NCI-H128 (cell line): Measurements from ENCODE around the gene KCNJ3.

Experiments used
- DNase-seq: peaks from one replicate; lab custom pipeline; 2025; ENCODE audit not compliant: unreplicated experiment; lab: John Stamatoyannopoulos, UW

Gene KCNJ3

DNA sequence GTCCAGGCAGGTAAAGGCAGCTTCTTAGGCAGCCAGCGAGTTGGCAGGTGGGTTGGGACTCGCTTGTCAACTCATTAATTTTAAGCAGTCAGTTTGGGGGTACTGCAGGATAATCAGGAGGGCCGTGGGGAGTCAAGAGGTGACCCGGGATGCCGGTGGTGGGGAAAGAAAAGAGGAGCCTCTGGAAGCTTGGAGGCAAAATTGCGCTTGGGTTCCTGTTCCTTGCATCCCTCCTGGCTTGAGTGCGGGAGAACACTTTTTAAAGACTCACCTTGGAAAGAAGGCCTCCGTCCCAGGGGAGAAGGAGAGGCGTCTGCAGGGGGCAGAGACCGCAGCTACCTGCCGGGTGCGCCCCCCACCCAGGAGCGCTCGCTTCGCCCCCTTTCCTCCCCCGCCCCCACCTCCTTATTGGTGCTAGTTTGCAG lies at the start of gene KCNJ3:
TSS of gene KCNJ3 (plus strand) at position 400 of the 425 bp plus-strand sequence. CDS start 81 bp downstream, outside the sequence.
- DNase-seq = no peak

DNA sequence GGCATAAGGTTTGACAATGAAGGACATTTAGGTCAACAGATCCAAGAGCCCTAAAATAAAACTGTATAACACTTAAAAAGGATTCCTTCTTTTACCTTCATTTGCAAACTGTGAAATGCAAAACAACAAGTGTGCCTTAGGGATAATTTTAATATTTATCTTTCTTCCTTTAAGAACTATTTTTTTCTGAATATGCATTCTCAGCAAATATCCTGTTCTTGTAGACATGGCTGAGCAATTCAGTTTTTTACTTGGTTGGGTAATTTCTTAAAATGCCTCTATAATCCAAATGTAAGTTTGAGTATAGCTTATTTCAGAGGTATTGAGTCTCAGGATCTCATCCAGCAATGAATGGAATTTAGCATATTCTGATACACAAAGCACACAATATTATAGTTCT lies 43.0 kb upstream of the KCNJ3 start:
- no peak for DNase-seq

DNA sequence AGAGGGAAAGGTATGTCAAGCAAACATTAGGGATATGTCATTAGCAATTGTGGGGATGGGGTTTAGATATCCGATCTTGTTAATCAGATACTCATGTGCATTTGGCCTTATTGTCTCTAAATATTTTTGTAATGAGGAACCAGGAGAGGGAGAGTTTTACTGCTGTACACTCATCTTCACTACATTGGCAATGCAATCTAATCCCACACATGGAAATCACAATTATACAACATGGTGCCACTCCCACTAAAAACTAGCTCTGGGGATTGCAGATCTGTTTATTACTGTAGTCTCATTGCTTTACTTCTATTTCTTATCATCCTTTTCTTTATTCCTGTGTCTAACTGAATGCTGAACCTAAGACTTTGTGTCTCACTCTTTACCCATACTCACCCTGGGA lies 39.6 kb upstream of the KCNJ3 start:
- DNase-seq = no peak

- no peak for DNase-seq
Measured at GRCh38 chr2:154664248-154664647, 34.2 kb upstream of the KCNJ3 start.

- no peak for DNase-seq
Measured at GRCh38 chr2:154670083-154670482, 28.4 kb upstream of the KCNJ3 start.

GRCh38 chr2:154673694-154674093 lies 24.8 kb upstream of the KCNJ3 start:
- DNase-seq = no peak

GRCh38 chr2:154677401-154677800 lies 21.1 kb upstream of the KCNJ3 start:
- DNase-seq = no peak

DNA sequence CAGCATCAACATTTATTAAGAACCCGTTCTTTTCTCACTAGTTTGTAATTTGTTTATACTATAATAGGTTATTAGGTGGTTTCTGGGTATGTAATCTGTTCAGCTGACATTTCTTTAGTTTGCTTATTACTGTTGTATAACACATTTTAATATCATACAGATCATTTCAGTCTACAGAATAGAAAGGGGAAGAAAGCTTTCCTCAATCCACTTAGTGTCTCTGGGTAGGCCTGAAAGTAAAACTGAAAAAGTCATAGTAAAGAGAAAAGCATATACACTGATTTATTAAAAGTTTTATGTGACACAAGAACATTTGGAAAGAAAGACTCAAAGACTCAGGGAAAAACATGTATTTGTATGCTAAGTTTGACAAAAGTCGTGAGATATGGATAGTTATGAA lies 16.8 kb upstream of the KCNJ3 start:
- DNase-seq = no peak

- no peak for DNase-seq
Measured at GRCh38 chr2:154686162-154686561, 12.3 kb upstream of the KCNJ3 start.

DNA sequence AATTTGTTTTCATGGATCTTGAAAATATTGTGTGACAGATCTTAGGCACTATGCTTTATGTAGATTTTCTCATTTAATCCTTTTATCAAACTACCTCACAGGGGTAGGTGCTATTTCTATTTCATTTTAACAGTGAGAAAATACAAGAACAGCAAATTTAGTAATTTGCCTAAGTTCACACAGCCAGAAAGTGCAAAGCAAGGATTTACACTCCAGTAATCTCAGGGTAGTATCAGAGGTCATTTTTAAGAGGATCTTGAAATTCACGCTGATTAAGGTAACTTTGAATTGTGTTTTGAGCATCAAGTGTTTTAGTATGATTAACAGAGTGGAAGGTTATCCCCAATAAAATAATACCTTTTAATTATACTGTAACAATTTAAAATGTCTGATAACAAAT lies 10.1 kb upstream of the KCNJ3 start:
- DNase-seq = no peak

DNA sequence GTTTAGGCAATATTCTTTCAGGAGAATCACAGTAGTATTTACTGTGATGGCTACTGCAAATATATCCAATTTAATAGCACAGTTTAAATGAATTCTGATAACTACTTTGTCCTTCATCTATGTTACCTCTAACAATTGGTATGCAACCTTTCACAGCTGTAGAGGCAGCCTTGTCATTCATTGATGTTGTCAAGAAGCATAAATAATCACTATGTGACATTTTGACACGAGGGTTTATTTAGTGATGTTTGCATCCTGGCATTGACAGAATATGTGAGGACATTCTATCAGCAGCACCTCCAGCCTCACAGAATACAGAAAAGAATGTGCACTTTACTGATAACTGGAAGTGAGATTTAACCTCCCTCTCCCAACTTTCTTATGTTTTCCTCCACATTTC lies 9.3 kb upstream of the KCNJ3 start:
- DNase-seq = no peak

- DNase-seq = no peak
Measured at GRCh38 chr2:154692927-154693326, 5.6 kb upstream of the KCNJ3 start.

- no peak for DNase-seq
Measured at GRCh38 chr2:154693741-154694340, 4.7 kb upstream of the KCNJ3 start.

DNA sequence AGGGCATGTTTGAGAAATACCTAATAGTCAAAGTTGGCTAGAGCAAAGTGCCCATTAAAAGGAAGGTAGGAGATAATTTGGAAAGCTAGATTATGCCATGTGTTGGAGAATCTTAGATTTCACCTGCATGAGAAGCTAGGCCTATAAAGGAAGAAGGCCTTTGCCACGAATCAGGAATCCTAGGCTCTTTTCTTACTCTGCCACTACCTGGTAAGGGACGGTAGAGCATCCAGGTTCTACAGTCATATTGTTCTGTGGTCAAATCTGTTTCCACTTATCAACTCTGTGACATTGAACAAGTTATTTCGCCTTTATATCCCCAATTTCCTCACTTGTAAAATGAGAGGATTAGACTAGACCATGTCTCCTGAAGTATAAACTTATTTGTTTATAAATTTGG lies 3.6 kb upstream of the KCNJ3 start:
- no peak for DNase-seq

DNA sequence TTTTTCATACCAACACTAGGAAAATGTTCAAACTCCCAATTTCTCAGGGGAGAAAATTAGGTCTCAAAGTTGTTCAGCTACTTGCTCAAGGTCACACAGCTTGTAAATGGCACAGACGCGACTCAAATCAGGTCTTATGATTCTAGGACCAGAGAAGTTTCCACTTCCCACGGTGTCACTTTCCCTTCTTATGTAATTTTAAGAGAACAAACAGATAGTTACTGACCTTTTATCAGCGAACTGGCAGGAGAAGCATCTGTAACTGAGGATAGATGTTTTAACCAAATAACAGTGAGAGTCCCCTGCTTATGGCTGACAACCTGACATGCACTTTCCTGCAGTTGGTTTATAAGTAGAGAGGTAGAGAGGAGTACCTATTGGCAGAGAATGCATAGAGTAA lies 2.1 kb upstream of the KCNJ3 start:
- no peak for DNase-seq

DNA sequence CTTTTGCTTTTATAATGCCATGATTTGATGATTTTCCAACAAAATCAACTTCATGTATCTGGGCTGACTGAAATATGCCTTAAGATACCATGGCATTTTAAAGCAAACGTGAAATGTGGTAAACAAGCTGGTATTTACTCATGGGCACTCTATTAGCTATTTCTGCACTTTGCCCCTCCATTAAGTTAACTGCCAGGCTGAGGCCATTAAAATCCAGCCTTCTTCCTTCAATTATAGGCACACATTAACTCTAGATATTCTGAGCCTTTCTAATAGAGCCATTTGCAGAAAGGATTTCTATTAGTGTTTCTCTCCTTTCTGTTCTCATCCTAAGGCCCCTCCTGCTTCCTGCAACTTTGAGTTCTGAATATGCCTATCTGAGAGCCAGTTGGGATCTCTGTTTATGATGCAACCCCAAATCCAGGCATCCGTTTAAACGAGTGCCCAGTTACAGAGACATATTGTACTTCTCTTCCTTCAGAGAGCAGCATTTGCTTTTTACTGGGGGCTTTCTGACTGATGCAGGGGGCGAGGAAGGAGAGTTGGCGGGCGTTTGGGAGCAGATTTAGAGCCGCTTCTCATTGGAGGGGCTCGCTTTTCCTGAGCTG lies 1.6 kb upstream of the KCNJ3 start:
- DNase-seq = no peak

DNA sequence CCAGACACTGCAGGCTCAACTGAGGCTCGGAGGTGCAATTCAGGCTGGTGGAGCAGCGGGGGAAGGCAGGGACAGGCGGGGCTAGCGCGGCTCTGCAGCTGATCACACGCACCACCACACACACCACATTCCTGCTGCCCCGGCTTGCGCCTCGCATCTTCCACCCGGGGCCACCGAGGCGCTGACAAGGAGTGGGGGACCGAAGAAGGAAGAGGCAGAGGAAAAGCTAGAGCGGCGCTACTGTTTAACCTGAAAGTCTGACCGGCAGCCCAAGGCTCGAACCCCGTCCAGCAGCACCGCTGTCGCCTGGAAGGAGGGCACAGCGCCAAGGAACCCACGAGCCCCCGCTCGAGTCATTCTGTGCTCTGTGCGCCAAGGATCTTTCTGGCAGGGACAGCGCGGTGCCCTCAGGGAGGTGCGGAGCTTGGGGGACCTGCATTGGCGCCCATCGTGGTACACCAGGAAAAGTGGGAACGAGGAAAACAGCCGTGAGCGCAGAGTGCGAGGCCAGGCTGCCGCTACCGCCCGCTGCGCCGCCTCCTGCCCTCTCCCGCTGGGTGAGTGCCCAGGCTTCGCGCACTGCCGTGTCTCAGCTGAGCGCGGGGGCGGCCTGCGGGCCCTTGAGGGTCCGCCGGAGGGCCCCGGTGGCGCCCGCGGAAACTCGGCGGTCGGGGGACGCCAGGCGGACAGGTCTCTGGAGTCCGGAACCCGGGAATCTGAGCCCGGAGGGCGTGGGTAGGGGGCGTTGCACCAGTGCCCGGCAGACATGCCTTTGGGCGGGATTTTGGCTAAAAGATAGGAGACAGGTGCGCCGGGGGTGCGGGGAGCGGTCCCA lies 860 bp upstream of the KCNJ3 start:
- no peak for DNase-seq

DNA sequence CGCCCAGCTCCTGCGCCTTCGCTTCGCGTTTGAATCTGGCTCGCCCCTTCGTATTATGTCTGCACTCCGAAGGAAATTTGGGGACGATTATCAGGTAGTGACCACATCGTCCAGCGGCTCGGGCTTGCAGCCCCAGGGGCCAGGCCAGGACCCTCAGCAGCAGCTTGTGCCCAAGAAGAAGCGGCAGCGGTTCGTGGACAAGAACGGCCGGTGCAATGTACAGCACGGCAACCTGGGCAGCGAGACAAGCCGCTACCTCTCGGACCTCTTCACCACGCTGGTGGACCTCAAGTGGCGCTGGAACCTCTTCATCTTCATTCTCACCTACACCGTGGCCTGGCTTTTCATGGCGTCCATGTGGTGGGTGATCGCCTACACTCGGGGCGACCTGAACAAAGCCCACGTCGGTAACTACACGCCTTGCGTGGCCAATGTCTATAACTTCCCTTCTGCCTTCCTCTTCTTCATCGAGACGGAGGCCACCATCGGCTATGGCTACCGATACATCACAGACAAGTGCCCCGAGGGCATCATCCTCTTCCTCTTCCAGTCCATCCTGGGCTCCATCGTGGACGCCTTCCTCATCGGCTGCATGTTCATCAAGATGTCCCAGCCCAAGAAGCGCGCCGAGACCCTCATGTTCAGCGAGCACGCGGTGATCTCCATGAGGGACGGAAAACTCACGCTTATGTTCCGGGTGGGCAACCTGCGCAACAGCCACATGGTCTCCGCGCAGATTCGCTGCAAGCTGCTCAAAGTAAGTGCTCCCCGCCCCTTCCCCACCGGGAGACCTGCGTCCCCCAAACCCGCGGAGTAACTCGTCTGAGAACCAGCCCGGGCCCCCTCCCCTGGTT lies 453 bp downstream of the KCNJ3 start:
- DNase-seq = no peak

DNA sequence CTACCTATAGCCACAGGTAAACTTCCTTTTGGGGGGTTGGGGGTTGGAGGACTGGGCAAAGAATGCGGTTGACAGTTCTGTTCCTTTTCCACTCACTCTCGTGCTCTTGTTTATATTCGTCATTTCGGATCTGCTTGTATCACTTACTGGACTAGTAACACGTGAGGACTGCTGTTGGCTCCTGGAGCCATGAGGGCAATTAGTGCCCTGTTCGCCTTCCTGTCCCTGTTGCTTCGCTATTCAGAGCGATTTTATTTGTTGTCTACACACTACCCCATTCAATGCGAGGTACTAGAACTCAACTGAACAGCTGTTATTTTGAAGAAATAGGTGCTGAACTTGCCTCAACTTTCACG lies 1.1 kb downstream of the KCNJ3 start:
- no peak for DNase-seq

DNA sequence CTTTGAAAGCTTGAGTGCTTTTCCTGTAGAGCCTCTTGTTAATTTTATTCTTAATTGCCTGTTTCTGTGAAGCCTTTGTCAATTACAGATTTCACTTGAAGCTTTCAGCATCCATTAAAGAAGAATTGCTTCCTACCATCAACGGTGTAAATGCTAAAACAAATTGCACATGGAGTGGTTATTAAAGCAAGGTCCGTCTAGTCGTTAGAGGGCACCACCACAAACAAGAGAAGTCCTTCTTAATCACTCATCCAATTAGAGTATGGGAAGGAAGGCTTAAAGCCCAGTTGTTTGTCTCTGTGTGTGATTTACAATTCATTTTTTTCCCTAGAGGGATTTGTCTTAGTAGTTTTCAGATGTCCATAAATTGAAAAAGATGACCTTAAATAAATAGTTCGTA lies 1.6 kb downstream of the KCNJ3 start:
- DNase-seq = no peak

- no peak for DNase-seq
Measured at GRCh38 chr2:154704991-154705390, 6.5 kb downstream of the KCNJ3 start.
